ENCODE data around the gene TCAP. TPM values are rescaled to one million over a fixed set of nuclear protein-coding genes. Genes with fewer than 3 reads are reported as not detected.

Gene TCAP
- total and polyA plus RNA-seq, 2 experiments from 2014 or later = 0.61 to 2.1 TPM

DNA sequence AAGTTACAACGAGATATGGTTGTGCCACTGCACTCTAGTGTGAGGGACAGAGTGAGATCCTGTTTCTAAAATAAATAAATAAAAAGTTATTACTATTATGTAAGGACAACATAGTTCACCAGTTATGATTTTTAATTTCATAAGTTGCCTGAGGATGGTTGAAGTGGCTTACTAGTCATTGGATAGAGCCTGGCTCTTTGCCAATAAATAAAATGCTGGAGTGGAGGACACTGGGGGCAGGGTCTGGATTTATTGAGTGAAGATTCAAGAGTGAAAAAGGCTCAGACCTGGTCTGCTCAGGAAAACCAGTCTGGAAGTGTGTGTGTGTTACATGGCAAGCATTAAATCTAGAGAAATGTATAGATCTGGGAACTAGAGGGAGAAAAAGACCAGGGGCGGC is 26.1 kb upstream of the TCAP start (continued):
- TF ChIP-seq, protein P1, sequence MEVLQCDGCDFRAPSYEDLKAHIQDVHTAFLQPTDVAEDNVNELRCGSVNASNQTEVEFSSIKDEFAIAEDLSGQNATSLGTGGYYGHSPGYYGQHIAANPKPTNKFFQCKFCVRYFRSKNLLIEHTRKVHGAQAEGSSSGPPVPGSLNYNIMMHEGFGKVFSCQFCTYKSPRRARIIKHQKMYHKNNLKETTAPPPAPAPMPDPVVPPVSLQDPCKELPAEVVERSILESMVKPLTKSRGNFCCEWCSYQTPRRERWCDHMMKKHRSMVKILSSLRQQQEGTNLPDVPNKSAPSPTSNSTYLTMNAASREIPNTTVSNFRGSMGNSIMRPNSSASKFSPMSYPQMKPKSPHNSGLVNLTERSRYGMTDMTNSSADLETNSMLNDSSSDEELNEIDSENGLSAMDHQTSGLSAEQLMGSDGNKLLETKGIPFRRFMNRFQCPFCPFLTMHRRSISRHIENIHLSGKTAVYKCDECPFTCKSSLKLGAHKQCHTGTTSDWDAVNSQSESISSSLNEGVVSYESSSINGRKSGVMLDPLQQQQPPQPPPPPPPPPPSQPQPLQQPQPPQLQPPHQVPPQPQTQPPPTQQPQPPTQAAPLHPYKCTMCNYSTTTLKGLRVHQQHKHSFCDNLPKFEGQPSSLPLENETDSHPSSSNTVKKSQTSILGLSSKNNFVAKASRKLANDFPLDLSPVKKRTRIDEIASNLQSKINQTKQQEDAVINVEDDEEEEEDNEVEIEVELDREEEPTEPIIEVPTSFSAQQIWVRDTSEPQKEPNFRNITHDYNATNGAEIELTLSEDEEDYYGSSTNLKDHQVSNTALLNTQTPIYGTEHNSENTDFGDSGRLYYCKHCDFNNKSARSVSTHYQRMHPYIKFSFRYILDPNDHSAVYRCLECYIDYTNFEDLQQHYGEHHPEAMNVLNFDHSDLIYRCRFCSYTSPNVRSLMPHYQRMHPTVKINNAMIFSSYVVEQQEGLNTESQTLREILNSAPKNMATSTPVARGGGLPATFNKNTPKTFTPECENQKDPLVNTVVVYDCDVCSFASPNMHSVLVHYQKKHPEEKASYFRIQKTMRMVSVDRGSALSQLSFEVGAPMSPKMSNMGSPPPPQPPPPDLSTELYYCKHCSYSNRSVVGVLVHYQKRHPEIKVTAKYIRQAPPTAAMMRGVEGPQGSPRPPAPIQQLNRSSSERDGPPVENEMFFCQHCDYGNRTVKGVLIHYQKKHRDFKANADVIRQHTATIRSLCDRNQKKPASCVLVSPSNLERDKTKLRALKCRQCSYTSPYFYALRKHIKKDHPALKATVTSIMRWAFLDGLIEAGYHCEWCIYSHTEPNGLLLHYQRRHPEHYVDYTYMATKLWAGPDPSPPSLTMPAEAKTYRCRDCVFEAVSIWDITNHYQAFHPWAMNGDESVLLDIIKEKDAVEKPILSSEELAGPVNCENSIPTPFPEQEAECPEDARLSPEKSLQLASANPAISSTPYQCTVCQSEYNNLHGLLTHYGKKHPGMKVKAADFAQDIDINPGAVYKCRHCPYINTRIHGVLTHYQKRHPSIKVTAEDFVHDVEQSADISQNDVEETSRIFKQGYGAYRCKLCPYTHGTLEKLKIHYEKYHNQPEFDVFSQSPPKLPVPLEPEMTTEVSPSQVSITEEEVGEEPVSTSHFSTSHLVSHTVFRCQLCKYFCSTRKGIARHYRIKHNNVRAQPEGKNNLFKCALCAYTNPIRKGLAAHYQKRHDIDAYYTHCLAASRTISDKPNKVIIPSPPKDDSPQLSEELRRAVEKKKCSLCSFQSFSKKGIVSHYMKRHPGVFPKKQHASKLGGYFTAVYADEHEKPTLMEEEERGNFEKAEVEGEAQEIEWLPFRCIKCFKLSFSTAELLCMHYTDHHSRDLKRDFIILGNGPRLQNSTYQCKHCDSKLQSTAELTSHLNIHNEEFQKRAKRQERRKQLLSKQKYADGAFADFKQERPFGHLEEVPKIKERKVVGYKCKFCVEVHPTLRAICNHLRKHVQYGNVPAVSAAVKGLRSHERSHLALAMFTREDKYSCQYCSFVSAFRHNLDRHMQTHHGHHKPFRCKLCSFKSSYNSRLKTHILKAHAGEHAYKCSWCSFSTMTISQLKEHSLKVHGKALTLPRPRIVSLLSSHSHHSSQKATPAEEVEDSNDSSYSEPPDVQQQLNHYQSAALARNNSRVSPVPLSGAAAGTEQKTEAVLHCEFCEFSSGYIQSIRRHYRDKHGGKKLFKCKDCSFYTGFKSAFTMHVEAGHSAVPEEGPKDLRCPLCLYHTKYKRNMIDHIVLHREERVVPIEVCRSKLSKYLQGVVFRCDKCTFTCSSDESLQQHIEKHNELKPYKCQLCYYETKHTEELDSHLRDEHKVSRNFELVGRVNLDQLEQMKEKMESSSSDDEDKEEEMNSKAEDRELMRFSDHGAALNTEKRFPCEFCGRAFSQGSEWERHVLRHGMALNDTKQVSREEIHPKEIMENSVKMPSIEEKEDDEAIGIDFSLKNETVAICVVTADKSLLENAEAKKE (CRISPR knock-in tag; IDR thresholded peaks at IDR 0.05) = no peak
- TF ChIP-seq EZH2 (IDR thresholded peaks at IDR 0.05; ENCODE audit: low read depth, unreplicated experiment) (no peak), REST (IDR thresholded peaks at IDR 0.05; ENCODE audit: unreplicated experiment) (no peak), EZH2phosphoT487 (IDR thresholded peaks at IDR 0.05; ENCODE audit: unreplicated experiment) (no peak), JUNB (IDR thresholded peaks at IDR 0.05; ENCODE audit: unreplicated experiment) (no peak)
